Thoracic aorta (tissue), 2 donors: ENCODE data around the gene PNPLA6. TPM values are rescaled to one million over a fixed set of nuclear protein-coding genes. Genes with fewer than 3 reads are reported as not detected.

ENCODE experiments used
- ATAC-seq: fragments of 150-250 bp; one replicate; pipeline ENCODE4 v1.8.0; 2017; ENCODE audit warnings: low read depth; ENCODE audit not compliant: insufficient number of reproducible peaks, low FRiP score
- DNase-seq: peaks from one replicate; pipeline ENCODE4 v3.0.0-alpha.2; 2020; ENCODE audit warnings: low spot score
- H3K27ac ChIP-seq, 2 donors: fragments of 200-600 bp; sonication (generic); 1 replicate in 1 of 2; 2 replicates in 1 of 2; pipeline ENCODE4 v1.5.1; 2016; ENCODE audit warnings: mild to moderate bottlenecking in 2 of 2, moderate library complexity in 2 of 2
- H3K27me3 ChIP-seq: fragments of 200-600 bp; sonication (generic); replicated peaks from 2 replicates; pipeline ENCODE4 v1.6.0; 2016; ENCODE audit warnings: mild to moderate bottlenecking; ENCODE audit not compliant: insufficient read depth
- H3K36me3 ChIP-seq: fragments of 200-600 bp; sonication (generic); one replicate; pipeline ENCODE4 v1.5.1; 2016
- H3K4me1 ChIP-seq, 2 donors: fragments of 200-600 bp; sonication (generic); 1 replicate in 1 of 2; 2 replicates in 1 of 2; pipeline versions ENCODE4 v1.5.1 to v1.6.0; 2016; ENCODE audit warnings: low read depth in 2 of 2, mild to moderate bottlenecking in 1 of 2; ENCODE audit not compliant: control insufficient read depth in 1 of 2
- H3K4me3 ChIP-seq: fragments of 200-600 bp; sonication (generic); 2 replicates; pipeline ENCODE4 v1.5.1; 2016; ENCODE audit warnings: mild to moderate bottlenecking
- H3K9me3 ChIP-seq: fragments of 200-600 bp; sonication (generic); 2 replicates; pipeline ENCODE4 v1.5.1; 2016
- total RNA-seq, 2 donors: library from RNA; depleted of rRNA; stranded (reverse); fragments of >200 nt; gene quantifications; one replicate each; pipeline versions ENCODE4 v1.1.0 to v1.2.3, GENCODE V29; 2016
- TF ChIP-seq, protein P1 (sequence below): fragments of 200-600 bp; sonication (generic); IDR thresholded peaks from one replicate; pipeline ENCODE4 v1.5.1; 2019; ENCODE audit warnings: antibody characterized with exemption

Gene PNPLA6
- total RNA-seq, 2 donors from 2014 or later: 128 to 143 TPM

DNA sequence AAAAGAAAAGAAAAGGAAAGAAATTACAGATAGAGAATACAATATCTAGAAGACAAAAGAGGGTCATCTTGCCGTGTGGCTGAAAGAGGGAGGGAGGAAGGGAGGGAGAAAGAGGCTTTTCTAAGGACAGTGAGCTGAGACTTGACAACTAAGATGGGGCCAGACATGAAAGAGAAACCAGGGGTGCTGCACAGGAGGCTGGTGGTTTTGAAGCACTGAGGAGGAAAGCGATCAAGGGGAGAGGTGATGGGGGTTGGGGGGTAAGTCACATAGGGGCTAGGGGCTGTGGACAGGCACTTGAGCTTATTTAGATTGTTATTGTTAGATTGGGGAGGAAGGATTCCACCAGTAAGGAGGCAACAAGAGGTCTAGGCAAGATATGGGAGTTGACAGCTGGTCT lies 17.3 kb downstream of the PNPLA6 start:
- ATAC-seq: no peak
- no peak overlapping the region for H3K27ac ChIP-seq
- peaks cover 52% of the 10 kb centered on the region for H3K36me3 ChIP-seq
- no peak overlapping the region for H3K4me3 ChIP-seq
- H3K4me1 ChIP-seq: no peaks in the 10 kb centered on the region
- H3K9me3 ChIP-seq: no peaks in the 10 kb centered on the region
- TF ChIP-seq, protein P1, sequence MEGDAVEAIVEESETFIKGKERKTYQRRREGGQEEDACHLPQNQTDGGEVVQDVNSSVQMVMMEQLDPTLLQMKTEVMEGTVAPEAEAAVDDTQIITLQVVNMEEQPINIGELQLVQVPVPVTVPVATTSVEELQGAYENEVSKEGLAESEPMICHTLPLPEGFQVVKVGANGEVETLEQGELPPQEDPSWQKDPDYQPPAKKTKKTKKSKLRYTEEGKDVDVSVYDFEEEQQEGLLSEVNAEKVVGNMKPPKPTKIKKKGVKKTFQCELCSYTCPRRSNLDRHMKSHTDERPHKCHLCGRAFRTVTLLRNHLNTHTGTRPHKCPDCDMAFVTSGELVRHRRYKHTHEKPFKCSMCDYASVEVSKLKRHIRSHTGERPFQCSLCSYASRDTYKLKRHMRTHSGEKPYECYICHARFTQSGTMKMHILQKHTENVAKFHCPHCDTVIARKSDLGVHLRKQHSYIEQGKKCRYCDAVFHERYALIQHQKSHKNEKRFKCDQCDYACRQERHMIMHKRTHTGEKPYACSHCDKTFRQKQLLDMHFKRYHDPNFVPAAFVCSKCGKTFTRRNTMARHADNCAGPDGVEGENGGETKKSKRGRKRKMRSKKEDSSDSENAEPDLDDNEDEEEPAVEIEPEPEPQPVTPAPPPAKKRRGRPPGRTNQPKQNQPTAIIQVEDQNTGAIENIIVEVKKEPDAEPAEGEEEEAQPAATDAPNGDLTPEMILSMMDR: no peak
- DNase-seq: no peak
- H3K27me3 ChIP-seq: no peaks in the 10 kb centered on the region

DNA sequence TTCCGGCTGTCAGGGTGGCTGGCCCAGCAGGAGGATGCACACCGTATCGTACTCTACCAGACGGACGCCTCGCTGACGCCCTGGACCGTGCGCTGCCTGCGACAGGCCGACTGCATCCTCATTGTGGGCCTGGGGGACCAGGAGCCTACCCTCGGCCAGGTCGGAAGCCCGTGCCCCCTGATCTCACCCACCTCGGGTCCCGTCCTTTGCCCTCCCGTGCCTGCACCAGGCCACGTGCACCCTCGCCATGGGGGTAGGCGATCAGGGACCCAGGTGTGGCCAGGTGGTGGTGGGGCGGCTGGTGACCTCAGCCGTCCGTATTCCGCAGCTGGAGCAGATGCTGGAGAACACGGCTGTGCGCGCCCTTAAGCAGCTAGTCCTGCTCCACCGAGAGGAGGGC lies 19.0 kb downstream of the PNPLA6 start:
- DNase-seq: no peak
- Histone ChIP-seq H3K36me3 (peaks cover 69% of the 10 kb centered on the region), H3K4me1 (no peaks in the 10 kb centered on the region), H3K9me3 (no peaks in the 10 kb centered on the region), H3K27ac (no peak overlapping the region), H3K27me3 (no peaks in the 10 kb centered on the region), H3K4me3 (no peak overlapping the region)
- no peak for ATAC-seq
- TF ChIP-seq, protein P1: no peak

DNA sequence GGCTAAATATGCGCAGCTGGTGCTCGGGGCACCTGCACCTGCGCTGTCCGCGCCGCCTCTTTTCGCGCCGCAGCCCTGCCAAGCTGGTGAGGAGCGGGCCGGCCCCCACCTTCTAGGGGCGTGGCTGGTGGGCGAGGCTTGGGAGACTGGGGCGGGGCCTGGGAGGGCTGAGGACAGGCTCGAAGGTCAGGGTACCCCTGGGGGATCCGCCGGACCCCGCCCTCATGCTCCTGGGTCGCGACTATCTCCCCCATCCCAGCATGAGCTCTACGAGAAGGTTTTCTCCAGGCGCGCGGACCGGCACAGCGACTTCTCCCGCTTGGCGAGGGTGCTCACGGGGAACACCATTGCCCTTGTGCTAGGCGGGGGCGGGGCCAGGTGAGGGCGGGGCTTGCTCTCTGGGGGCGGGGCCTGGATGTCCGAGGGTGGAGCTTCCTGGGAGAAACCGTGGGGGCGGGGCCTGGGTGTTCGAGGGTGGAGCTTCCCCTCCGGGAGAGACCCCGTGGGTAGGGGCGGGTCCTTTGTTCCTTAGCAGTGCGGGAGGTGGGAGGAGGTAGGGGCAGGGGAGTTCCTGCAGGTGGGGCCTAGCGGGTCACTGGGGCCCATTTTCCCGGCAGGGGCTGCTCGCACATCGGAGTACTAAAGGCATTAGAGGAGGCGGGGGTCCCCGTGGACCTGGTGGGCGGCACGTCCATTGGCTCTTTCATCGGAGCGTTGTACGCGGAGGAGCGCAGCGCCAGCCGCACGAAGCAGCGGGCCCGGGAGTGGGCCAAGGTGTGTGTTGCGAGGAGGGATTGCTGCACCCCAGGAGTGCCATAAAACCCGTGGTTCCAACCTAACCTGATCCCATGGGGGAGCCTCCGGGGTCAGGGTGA lies 19.7 kb downstream of the PNPLA6 start:
- Histone ChIP-seq H3K27ac (no peak overlapping the region), H3K4me1 (no peaks in the 10 kb centered on the region), H3K36me3 (peaks cover 67% of the 10 kb centered on the region), H3K9me3 (no peaks in the 10 kb centered on the region), H3K4me3 (no peak overlapping the region), H3K27me3 (no peaks in the 10 kb centered on the region)
- DNase-seq: no peak
- TF ChIP-seq, protein P1: no peak
- no peak for ATAC-seq

DNA sequence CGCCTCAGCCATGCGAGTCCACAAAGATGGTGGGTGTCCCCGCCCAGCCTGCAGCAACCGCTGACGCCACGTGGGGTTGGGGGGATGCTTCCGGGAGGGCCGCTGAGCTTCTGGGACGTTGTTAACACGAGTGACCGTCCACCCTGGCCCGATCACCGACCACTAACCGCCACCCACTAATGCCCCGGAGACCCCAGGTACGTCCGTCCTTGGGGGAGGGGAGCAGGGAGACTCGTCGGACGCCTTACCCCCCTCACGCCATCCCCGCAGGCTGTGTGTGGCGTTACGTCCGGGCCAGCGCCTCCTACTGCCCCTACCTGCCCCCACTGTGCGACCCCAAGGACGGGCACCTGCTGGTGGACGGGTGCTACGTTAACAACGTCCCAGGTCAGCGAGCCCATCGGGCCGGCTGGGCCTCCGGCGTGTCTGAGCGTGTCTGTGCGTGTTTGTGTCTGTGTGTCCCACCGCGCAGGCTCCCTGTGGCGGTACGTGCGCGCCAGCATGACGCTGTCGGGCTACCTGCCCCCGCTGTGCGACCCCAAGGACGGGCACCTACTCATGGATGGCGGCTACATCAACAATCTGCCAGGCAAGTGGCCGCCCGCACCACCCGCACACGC lies 21.3 kb downstream of the PNPLA6 start:
- DNase-seq (no peak), ATAC-seq (no peak)
- H3K4me1 ChIP-seq: no peaks in the 10 kb centered on the region
- no peaks in the 10 kb centered on the region for H3K9me3 ChIP-seq
- H3K27me3 ChIP-seq: no peaks in the 10 kb centered on the region
- TF ChIP-seq, protein P1: no peak
- no peak overlapping the region for H3K27ac ChIP-seq
- no peak overlapping the region for H3K4me3 ChIP-seq
- H3K36me3 ChIP-seq: peaks cover 71% of the 10 kb centered on the region

DNA sequence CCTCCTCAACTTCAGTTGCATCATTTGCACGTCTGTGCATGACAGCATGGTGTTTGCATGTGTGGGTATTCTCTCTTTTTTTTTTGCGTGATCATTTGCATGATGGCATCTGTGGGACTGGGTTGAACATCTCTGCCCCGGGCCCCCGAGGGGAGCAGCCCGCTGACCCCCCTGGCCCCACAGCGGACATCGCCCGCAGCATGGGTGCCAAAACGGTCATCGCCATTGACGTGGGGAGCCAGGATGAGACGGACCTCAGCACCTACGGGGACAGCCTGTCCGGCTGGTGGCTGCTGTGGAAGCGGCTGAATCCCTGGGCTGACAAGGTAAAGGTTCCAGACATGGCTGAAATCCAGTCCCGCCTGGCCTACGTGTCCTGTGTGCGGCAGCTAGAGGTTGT lies 23.1 kb downstream of the PNPLA6 start:
- Histone ChIP-seq H3K4me1 (no peaks in the 10 kb centered on the region), H3K9me3 (no peaks in the 10 kb centered on the region), H3K36me3 (peaks cover 68% of the 10 kb centered on the region), H3K27ac (no peak overlapping the region), H3K4me3 (no peak overlapping the region), H3K27me3 (no peaks in the 10 kb centered on the region)
- TF ChIP-seq, protein P1: no peak
- ATAC-seq: no peak
- no peak for DNase-seq
